Measurements from ENCODE around the gene ARHGAP40. TPM values are rescaled to one million over a fixed set of nuclear protein-coding genes. Genes with fewer than 3 reads are reported as not detected.
A peak's percentile ranks its signal among the peaks of the same experiment; 100 is the strongest.

The ARHGAP40 gene
- total and polyA plus RNA-seq, 2 experiments from 2014 or later, result 0.21 TPM; not detected in 1

- Histone ChIP-seq H3K79me2 (replicated peaks; ENCODE audit: insufficient read depth) (no peaks in the 10 kb centered on the region), H3K4me1 (ENCODE audit: insufficient read depth) (no peaks in the 10 kb centered on the region), H3K27me3 (ENCODE audit: insufficient read depth) (no peaks in the 10 kb centered on the region), H2AFZ (no peak overlapping the region), H3K27ac (ENCODE audit: low read depth) (no peak overlapping the region), H3K9me2 (ENCODE audit: insufficient read depth) (no peaks in the 10 kb centered on the region), H3K36me3 (ENCODE audit: insufficient read depth) (peaks cover 15% of the 10 kb centered on the region; the same call in 1 of the 2 replicates), H3K4me3 (no peak overlapping the region), H4K20me1 (replicated peaks; ENCODE audit: insufficient read depth) (peaks cover 3% of the 10 kb centered on the region; the same call in 1 of the 2 replicates), H3K4me2 (no peak overlapping the region), H3F3A (replicated peaks; ENCODE audit: low read depth) (no peaks in the 10 kb centered on the region)
- Mint-ChIP-seq H3K4me3 (no peak overlapping the region), H3K36me3 (ENCODE audit: low read depth) (peaks cover 3% of the 10 kb centered on the region; the same call in 1 of the 3 replicates), H3K9me3 (no peaks in the 10 kb centered on the region), H3K4me1 (peaks cover 20% of the 10 kb centered on the region), H3K27ac (no peak overlapping the region), H3K27me3 (ENCODE audit: insufficient read depth, low read depth, poor library complexity) (peaks cover 6% of the 10 kb centered on the region)
- no peak for ATAC-seq
- no peak for DNase-seq (ENCODE audit: low spot score)
- TF ChIP-seq EZH2 (IDR thresholded peaks at IDR 0.05; ENCODE audit: low read depth, unreplicated experiment), result no peak
- no peak for TF ChIP-seq POLR2AphosphoS5 (IDR thresholded peaks at IDR 0.05; ENCODE audit: low read depth)
- TF ChIP-seq NANOG (IDR thresholded peaks at IDR 0.05; ENCODE audit: borderline replicate concordance), result no peak
- TF ChIP-seq, protein P1, sequence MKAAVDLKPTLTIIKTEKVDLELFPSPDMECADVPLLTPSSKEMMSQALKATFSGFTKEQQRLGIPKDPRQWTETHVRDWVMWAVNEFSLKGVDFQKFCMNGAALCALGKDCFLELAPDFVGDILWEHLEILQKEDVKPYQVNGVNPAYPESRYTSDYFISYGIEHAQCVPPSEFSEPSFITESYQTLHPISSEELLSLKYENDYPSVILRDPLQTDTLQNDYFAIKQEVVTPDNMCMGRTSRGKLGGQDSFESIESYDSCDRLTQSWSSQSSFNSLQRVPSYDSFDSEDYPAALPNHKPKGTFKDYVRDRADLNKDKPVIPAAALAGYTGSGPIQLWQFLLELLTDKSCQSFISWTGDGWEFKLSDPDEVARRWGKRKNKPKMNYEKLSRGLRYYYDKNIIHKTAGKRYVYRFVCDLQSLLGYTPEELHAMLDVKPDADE (IDR thresholded peaks at IDR 0.05), result no peak
- no peak for TF ChIP-seq STAT1 (IDR thresholded peaks at IDR 0.05; ENCODE audit: unreplicated experiment)
These were observed 21.7 kb upstream of the ARHGAP40 start for GRCh38 chr20:38579921-38580320.

DNA sequence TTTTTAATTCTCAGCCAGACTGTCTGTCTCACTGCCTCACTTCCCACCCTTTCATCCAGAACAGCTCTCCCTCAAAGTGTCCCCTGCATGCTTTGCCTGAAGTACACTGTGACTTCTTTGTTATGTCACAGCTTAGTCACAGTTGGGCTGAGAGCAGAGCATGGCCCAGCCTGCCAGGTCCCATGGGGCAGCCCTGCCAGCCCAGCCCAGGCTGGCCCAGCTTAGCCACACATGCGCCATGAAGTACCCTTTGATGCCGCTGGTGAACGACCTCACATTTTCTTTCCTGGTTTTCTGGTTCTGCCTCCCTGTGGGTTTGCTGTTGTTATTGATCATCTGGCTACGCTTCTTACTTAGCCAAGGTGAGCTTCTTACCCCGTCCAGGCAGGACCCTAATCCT lies 20.6 kb upstream of the ARHGAP40 start, which contains the start of gene ADIG:
TSS of gene ADIG (plus strand) at position 185 of the 400 bp plus-strand sequence. CDS start at position 239, 54 bp downstream.
- Mint-ChIP-seq H3K4me1 (peaks cover 20% of the 10 kb centered on the region), H3K27me3 (ENCODE audit: insufficient read depth, low read depth, poor library complexity) (peaks cover 8% of the 10 kb centered on the region), H3K27ac (0 out of 2 replicates have a peak within 1 kb of the TSS, but pooled peaks have one; percentile 5), H3K36me3 (ENCODE audit: low read depth) (no peaks in the 10 kb centered on the region; the same call in 2 of the 3 replicates), H3K9me3 (no peaks in the 10 kb centered on the region), H3K4me3 (no peak within 1 kb of the TSS)
- Histone ChIP-seq H3K36me3 (ENCODE audit: insufficient read depth) (peaks cover 4% of the 10 kb centered on the region; the same call in 1 of the 2 replicates), H3K4me3 (no peak within 1 kb of the TSS), H3F3A (replicated peaks; ENCODE audit: low read depth) (no peaks in the 10 kb centered on the region), H3K27me3 (ENCODE audit: insufficient read depth) (no peaks in the 10 kb centered on the region), H3K79me2 (replicated peaks; ENCODE audit: insufficient read depth) (no peaks in the 10 kb centered on the region), H3K9me2 (ENCODE audit: insufficient read depth) (no peaks in the 10 kb centered on the region), H3K4me1 (ENCODE audit: insufficient read depth) (no peaks in the 10 kb centered on the region), H4K20me1 (replicated peaks; ENCODE audit: insufficient read depth) (peaks cover 3% of the 10 kb centered on the region; the same call in 1 of the 2 replicates), H3K27ac (ENCODE audit: low read depth) (no peak within 1 kb of the TSS), H2AFZ (no peak within 1 kb of the TSS), H3K4me2 (no peak within 1 kb of the TSS)
- no peak for DNase-seq (ENCODE audit: low spot score)
- peak; percentile 27 for ATAC-seq
- TF ChIP-seq, protein P1 (IDR thresholded peaks at IDR 0.05), result no peak
- TF ChIP-seq EZH2phosphoT487 (IDR thresholded peaks at IDR 0.05; ENCODE audit: unreplicated experiment), result no peak
- TF ChIP-seq STAT1 (IDR thresholded peaks at IDR 0.05; ENCODE audit: unreplicated experiment), result no peak
- no peak for TF ChIP-seq REST (IDR thresholded peaks at IDR 0.05; ENCODE audit: unreplicated experiment)
- no peak for TF ChIP-seq JUNB (IDR thresholded peaks at IDR 0.05; ENCODE audit: unreplicated experiment)
- TF ChIP-seq POLR2AphosphoS5 (IDR thresholded peaks at IDR 0.05; ENCODE audit: low read depth), result no peak
- TF ChIP-seq, protein P2, sequence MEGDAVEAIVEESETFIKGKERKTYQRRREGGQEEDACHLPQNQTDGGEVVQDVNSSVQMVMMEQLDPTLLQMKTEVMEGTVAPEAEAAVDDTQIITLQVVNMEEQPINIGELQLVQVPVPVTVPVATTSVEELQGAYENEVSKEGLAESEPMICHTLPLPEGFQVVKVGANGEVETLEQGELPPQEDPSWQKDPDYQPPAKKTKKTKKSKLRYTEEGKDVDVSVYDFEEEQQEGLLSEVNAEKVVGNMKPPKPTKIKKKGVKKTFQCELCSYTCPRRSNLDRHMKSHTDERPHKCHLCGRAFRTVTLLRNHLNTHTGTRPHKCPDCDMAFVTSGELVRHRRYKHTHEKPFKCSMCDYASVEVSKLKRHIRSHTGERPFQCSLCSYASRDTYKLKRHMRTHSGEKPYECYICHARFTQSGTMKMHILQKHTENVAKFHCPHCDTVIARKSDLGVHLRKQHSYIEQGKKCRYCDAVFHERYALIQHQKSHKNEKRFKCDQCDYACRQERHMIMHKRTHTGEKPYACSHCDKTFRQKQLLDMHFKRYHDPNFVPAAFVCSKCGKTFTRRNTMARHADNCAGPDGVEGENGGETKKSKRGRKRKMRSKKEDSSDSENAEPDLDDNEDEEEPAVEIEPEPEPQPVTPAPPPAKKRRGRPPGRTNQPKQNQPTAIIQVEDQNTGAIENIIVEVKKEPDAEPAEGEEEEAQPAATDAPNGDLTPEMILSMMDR (conservative IDR thresholded peaks at IDR 0.05; ENCODE audit: low read depth in 2 of 2), result no peak
- no peak for TF ChIP-seq ZNF331 (CRISPR knock-in tag; IDR thresholded peaks at IDR 0.05; ENCODE audit: low read depth)
- TF ChIP-seq NANOG (IDR thresholded peaks at IDR 0.05; ENCODE audit: borderline replicate concordance), result no peak
- TF ChIP-seq EZH2 (IDR thresholded peaks at IDR 0.05; ENCODE audit: low read depth, unreplicated experiment), result no peak
